NCI-H2196 (cell line): ENCODE measurements around the gene ALDH4A1.

ENCODE experiments used
- DNase-seq: peaks from one replicate; lab custom pipeline; 2025; ENCODE audit not compliant: unreplicated experiment; lab: John Stamatoyannopoulos, UW

ALDH4A1 gene

GRCh38 chr1:18939398-18940302 lies 37.3 kb upstream of the ALDH4A1 start:
- no peak for DNase-seq

- DNase-seq = no peak
Observed at GRCh38 chr1:18938707-18939070, 36.3 kb upstream of the ALDH4A1 start.

- DNase-seq = no peak
Observed at GRCh38 chr1:18938008-18938706, 35.8 kb upstream of the ALDH4A1 start.

GRCh38 chr1:18937539-18937938 lies 35.2 kb upstream of the ALDH4A1 start:
- DNase-seq = no peak

- no peak for DNase-seq
Observed at GRCh38 chr1:18936814-18937481, 34.6 kb upstream of the ALDH4A1 start.

- DNase-seq = no peak
Observed at GRCh38 chr1:18936471-18936813, 34.1 kb upstream of the ALDH4A1 start.

- no peak for DNase-seq
Observed at GRCh38 chr1:18934205-18935000, 32.0 kb upstream of the ALDH4A1 start.

- no peak for DNase-seq
Observed at GRCh38 chr1:18932879-18933278, 30.5 kb upstream of the ALDH4A1 start.

GRCh38 chr1:18932387-18932786 lies 30.0 kb upstream of the ALDH4A1 start:
- no peak for DNase-seq

GRCh38 chr1:18931730-18932129 lies 29.4 kb upstream of the ALDH4A1 start:
- DNase-seq = no peak

- DNase-seq = no peak
Observed at GRCh38 chr1:18929686-18930085, 27.3 kb upstream of the ALDH4A1 start.

GRCh38 chr1:18928985-18929384 lies 26.6 kb upstream of the ALDH4A1 start:
- DNase-seq = no peak

GRCh38 chr1:18928406-18928805 lies 26.1 kb upstream of the ALDH4A1 start:
- DNase-seq = no peak

GRCh38 chr1:18927654-18928272 lies 25.4 kb upstream of the ALDH4A1 start:
- DNase-seq = no peak

GRCh38 chr1:18927082-18927653 lies 24.8 kb upstream of the ALDH4A1 start:
- no peak for DNase-seq

GRCh38 chr1:18926315-18927081 lies 24.1 kb upstream of the ALDH4A1 start:
- DNase-seq = no peak

GRCh38 chr1:18925279-18925678 lies 22.9 kb upstream of the ALDH4A1 start:
- DNase-seq = no peak

GRCh38 chr1:18924221-18924691 lies 21.9 kb upstream of the ALDH4A1 start:
- no peak for DNase-seq

- no peak for DNase-seq
Observed at GRCh38 chr1:18923756-18924211, 21.4 kb upstream of the ALDH4A1 start.
